Mucosa of rectum (tissue), 2 donors: Measurements from ENCODE around the gene CCDC85A.
"Not testable (repeated sequence)": the region's sequence is repeated elsewhere in the genome, so short reads cannot be mapped to it uniquely, and the experiment has no call there.

Source experiments
- H3K27ac ChIP-seq, 2 donors: one replicate each; pipeline ENCODE4 v1.7.0; 2013; ENCODE audit warnings: inconsistent platforms in 2 of 2, low read depth in 2 of 2, low read length in 2 of 2
- H3K27me3 ChIP-seq, 2 donors: one replicate each; pipeline ENCODE4 v1.7.0; 2013; ENCODE audit warnings: low read length in 2 of 2; ENCODE audit not compliant: control insufficient read depth in 2 of 2, insufficient read depth in 2 of 2
- H3K36me3 ChIP-seq, 2 donors: one replicate each; pipeline ENCODE4 v1.7.0; 2013; ENCODE audit warnings: low read length in 2 of 2; ENCODE audit not compliant: control insufficient read depth in 2 of 2, insufficient read depth in 2 of 2
- H3K4me1 ChIP-seq, 2 donors: one replicate each; pipeline ENCODE4 v1.7.0; 2013; ENCODE audit warnings: low read length in 2 of 2, mild to moderate bottlenecking in 1 of 2; ENCODE audit not compliant: control insufficient read depth in 2 of 2, insufficient read depth in 2 of 2
- H3K4me3 ChIP-seq, 2 donors: one replicate each; pipeline ENCODE4 v1.7.0; 2013; ENCODE audit warnings: low read length in 2 of 2
- H3K9ac ChIP-seq, 2 donors: one replicate each; pipeline ENCODE4 v1.7.0; 2013; ENCODE audit warnings: low read length in 2 of 2, low read depth in 1 of 2, mild to moderate bottlenecking in 1 of 2
- H3K9me3 ChIP-seq, 2 donors: one replicate each; pipeline ENCODE4 v1.7.0; 2013; ENCODE audit warnings: low read length in 2 of 2; ENCODE audit not compliant: control insufficient read depth in 2 of 2
- donor health status: healthy.
- donor health status: Normal muscosa, but diverticular disease.

The CCDC85A gene

GRCh38 chr2:56183643-56184499 lies at the start of gene CCDC85A:
Gene CCDC85A (plus strand): TSS chr2:56183990. CDS start chr2:56184625, 635 bp downstream.
- no peaks in the 10 kb centered on the region for H3K36me3 ChIP-seq
- no peaks in the 10 kb centered on the region for H3K9me3 ChIP-seq
- no peak within 1 kb of the TSS for H3K27ac ChIP-seq
- H3K4me3 ChIP-seq = peak within 1 kb of the TSS; percentile 52 to 64
- peaks cover 13 to 15% of the 10 kb centered on the region in 2 donors for H3K27me3 ChIP-seq
- peaks cover 3 to 9% of the 10 kb centered on the region in 2 donors for H3K4me1 ChIP-seq
- H3K9ac ChIP-seq = peak within 1 kb of the TSS in 1 of 2 donors; percentile 21

GRCh38 chr2:56134861-56135260 lies 48.9 kb upstream of the CCDC85A start:
- H3K4me3 ChIP-seq = no peak overlapping the region
- H3K27me3 ChIP-seq = no peaks in the 10 kb centered on the region
- no peak overlapping the region for H3K9ac ChIP-seq
- H3K27ac ChIP-seq = no peak overlapping the region
- H3K4me1 ChIP-seq = no peaks in the 10 kb centered on the region
- H3K36me3 ChIP-seq = no peaks in the 10 kb centered on the region
- no peaks in the 10 kb centered on the region for H3K9me3 ChIP-seq

- not testable (repeated sequence) for H3K27me3 ChIP-seq, H3K27ac ChIP-seq, H3K4me3 ChIP-seq, H3K36me3 ChIP-seq, H3K4me1 ChIP-seq, H3K9me3 ChIP-seq, H3K9ac ChIP-seq
These were observed 41.2 kb upstream of the CCDC85A start for GRCh38 chr2:56142497-56143061.

GRCh38 chr2:56147907-56148306 lies 35.9 kb upstream of the CCDC85A start:
- Histone ChIP-seq H3K9ac (no peak overlapping the region), H3K36me3 (no peaks in the 10 kb centered on the region), H3K27ac (no peak overlapping the region), H3K4me1 (no peaks in the 10 kb centered on the region), H3K9me3 (no peaks in the 10 kb centered on the region), H3K4me3 (no peak overlapping the region), H3K27me3 (no peaks in the 10 kb centered on the region)

- no peaks in the 10 kb centered on the region for H3K4me1 ChIP-seq
- H3K4me3 ChIP-seq = no peak overlapping the region
- H3K27ac ChIP-seq = no peak overlapping the region
- no peaks in the 10 kb centered on the region for H3K9me3 ChIP-seq
- no peaks in the 10 kb centered on the region for H3K27me3 ChIP-seq
- no peak overlapping the region for H3K9ac ChIP-seq
- no peaks in the 10 kb centered on the region for H3K36me3 ChIP-seq
These were observed 35.0 kb upstream of the CCDC85A start for GRCh38 chr2:56148825-56149224.

GRCh38 chr2:56151841-56152240 lies 31.9 kb upstream of the CCDC85A start:
- Histone ChIP-seq H3K9ac (no peak overlapping the region), H3K4me3 (no peak overlapping the region), H3K36me3 (no peaks in the 10 kb centered on the region), H3K4me1 (no peaks in the 10 kb centered on the region), H3K9me3 (no peaks in the 10 kb centered on the region), H3K27ac (no peak overlapping the region), H3K27me3 (no peaks in the 10 kb centered on the region)

- Histone ChIP-seq H3K4me3 (no peak overlapping the region), H3K27me3 (no peaks in the 10 kb centered on the region), H3K36me3 (no peaks in the 10 kb centered on the region), H3K9me3 (no peaks in the 10 kb centered on the region), H3K27ac (no peak overlapping the region), H3K9ac (no peak overlapping the region), H3K4me1 (no peaks in the 10 kb centered on the region)
These were observed 28.6 kb upstream of the CCDC85A start for GRCh38 chr2:56155188-56155587.

GRCh38 chr2:56159875-56160274 lies 23.9 kb upstream of the CCDC85A start:
- not testable (repeated sequence) for H3K36me3 ChIP-seq, H3K9ac ChIP-seq, H3K4me3 ChIP-seq, H3K27me3 ChIP-seq, H3K9me3 ChIP-seq, H3K27ac ChIP-seq, H3K4me1 ChIP-seq

GRCh38 chr2:56167616-56168562 lies 15.9 kb upstream of the CCDC85A start:
- H3K36me3 ChIP-seq = no peaks in the 10 kb centered on the region
- no peak overlapping the region for H3K4me3 ChIP-seq
- H3K9ac ChIP-seq = no peak overlapping the region
- no peaks in the 10 kb centered on the region for H3K9me3 ChIP-seq
- H3K4me1 ChIP-seq = no peaks in the 10 kb centered on the region
- no peak overlapping the region for H3K27ac ChIP-seq
- no peaks in the 10 kb centered on the region for H3K27me3 ChIP-seq

GRCh38 chr2:56169521-56169920 lies 14.3 kb upstream of the CCDC85A start:
- Histone ChIP-seq H3K9ac (no peak overlapping the region), H3K9me3 (no peaks in the 10 kb centered on the region), H3K27ac (no peak overlapping the region), H3K4me3 (no peak overlapping the region), H3K4me1 (no peaks in the 10 kb centered on the region), H3K27me3 (no peaks in the 10 kb centered on the region), H3K36me3 (no peaks in the 10 kb centered on the region)
